HG02759 (cell line): ENCODE results near the gene LAIR1.
"Not testable (repeated sequence)": the region's sequence is repeated elsewhere in the genome, so short reads cannot be mapped to it uniquely, and the experiment has no call there.

Experiments used
- ATAC-seq: cut with Tn5 transposase; IDR thresholded peaks from one replicate; pipeline ENCODE4 v1.9.1; 2021; ENCODE audit warnings: mild to moderate bottlenecking, moderate library complexity; ENCODE audit not compliant: unreplicated experiment

LAIR1 gene

GRCh38 chr19:54364775-54365257 is at the start of gene LAIR1:
LAIR1 (minus strand) TSS chr19:54364931; CDS start chr19:54364804, 127 bp downstream.
- ATAC-seq, result no peak

GRCh38 chr19:54414156-54414555 is 49.4 kb upstream of the LAIR1 start:
- no peak for ATAC-seq

GRCh38 chr19:54412877-54413276 is 48.1 kb upstream of the LAIR1 start:
- no peak for ATAC-seq

GRCh38 chr19:54411033-54411432 is 46.3 kb upstream of the LAIR1 start:
- ATAC-seq, result no peak

- ATAC-seq, result no peak
Observed at GRCh38 chr19:54408456-54409026, 43.8 kb upstream of the LAIR1 start.

- ATAC-seq, result no peak
Observed at GRCh38 chr19:54407780-54408179, 43.0 kb upstream of the LAIR1 start.

GRCh38 chr19:54405628-54406027 is 40.9 kb upstream of the LAIR1 start:
- ATAC-seq, result no peak

- ATAC-seq, result no peak
Observed at GRCh38 chr19:54403054-54403453, 38.3 kb upstream of the LAIR1 start.

GRCh38 chr19:54400913-54401312 is 36.2 kb upstream of the LAIR1 start:
- no peak for ATAC-seq

GRCh38 chr19:54399189-54399588 is 34.5 kb upstream of the LAIR1 start:
- ATAC-seq, result no peak

GRCh38 chr19:54395685-54396084 is 31.0 kb upstream of the LAIR1 start:
- no peak for ATAC-seq

- no peak for ATAC-seq
Observed at GRCh38 chr19:54393381-54393780, 28.6 kb upstream of the LAIR1 start.

- no peak for ATAC-seq
Observed at GRCh38 chr19:54392105-54392504, 27.4 kb upstream of the LAIR1 start.

- no peak for ATAC-seq
Observed at GRCh38 chr19:54391589-54392061, 26.9 kb upstream of the LAIR1 start.

GRCh38 chr19:54390942-54391577 is 26.3 kb upstream of the LAIR1 start:
- no peak for ATAC-seq

GRCh38 chr19:54389553-54389952 is 24.8 kb upstream of the LAIR1 start:
- ATAC-seq, result no peak

- ATAC-seq, result no peak
Observed at GRCh38 chr19:54388802-54389139, 24.0 kb upstream of the LAIR1 start.

GRCh38 chr19:54387991-54388801 is 23.5 kb upstream of the LAIR1 start:
- ATAC-seq, result no peak

- no peak for ATAC-seq
Observed at GRCh38 chr19:54383330-54383729, 18.6 kb upstream of the LAIR1 start.

- ATAC-seq, result not testable (repeated sequence)
Observed at GRCh38 chr19:54382041-54382440, 17.3 kb upstream of the LAIR1 start.

- no peak for ATAC-seq
Observed at GRCh38 chr19:54380897-54381296, 16.2 kb upstream of the LAIR1 start.

GRCh38 chr19:54379187-54379678 is 14.5 kb upstream of the LAIR1 start:
- ATAC-seq, result no peak
